OCI-LY1 (cell line): Measurements from ENCODE around the gene DLX5.
"Not testable (repeated sequence)": the region's sequence is repeated elsewhere in the genome, so short reads cannot be mapped to it uniquely, and the experiment has no call there.

Source experiments
- H2AFZ ChIP-seq: fragments of 200-600 bp; sonication (generic), shearing (Covaris generic); 2 replicates; pipeline ENCODE4 v1.6.0; 2014; ENCODE audit warnings: antibody characterized with exemption, mild to moderate bottlenecking, low read length
- H3F3A ChIP-seq: fragments of 200-600 bp; sonication (generic), shearing (Covaris generic); 2 replicates; pipeline ENCODE4 v1.6.0; 2014; ENCODE audit warnings: mild to moderate bottlenecking, antibody characterized with exemption, low read length, moderate library complexity; ENCODE audit not compliant: insufficient read depth
- H3K27ac ChIP-seq: fragments of 200-600 bp; sonication (generic); 2 replicates; pipeline ENCODE4 v1.5.1; 2014; ENCODE audit warnings: low read length, mixed run types, mild to moderate bottlenecking, low read depth; ENCODE audit not compliant: poor library complexity, severe bottlenecking
- H3K27me3 ChIP-seq: fragments of 200-600 bp; sonication (generic); 2 replicates; pipeline ENCODE4 v1.6.0; 2014; ENCODE audit warnings: antibody characterized with exemption, mild to moderate bottlenecking, low read length, moderate library complexity; ENCODE audit not compliant: insufficient read depth
- H3K36me3 ChIP-seq: fragments of 200-600 bp; sonication (generic); 2 replicates; pipeline ENCODE4 v1.6.1; 2014; ENCODE audit warnings: mild to moderate bottlenecking, antibody characterized with exemption, low read length, moderate library complexity, mixed read lengths; ENCODE audit not compliant: insufficient read depth
- H3K4me1 ChIP-seq: fragments of 200-600 bp; sonication (generic); 2 replicates; pipeline ENCODE4 v1.5.1; 2014; ENCODE audit warnings: mild to moderate bottlenecking, low read length, moderate library complexity; ENCODE audit not compliant: insufficient read depth, severe bottlenecking
- H3K4me2 ChIP-seq: fragments of 200-600 bp; sonication (generic), shearing (Covaris generic); 2 replicates; pipeline ENCODE4 v1.6.1; 2014; ENCODE audit warnings: low read length
- H3K4me3 ChIP-seq: fragments of 200-600 bp; sonication (generic); 2 replicates; pipeline ENCODE4 v1.5.1; 2014; ENCODE audit warnings: low read length, low read depth, mild to moderate bottlenecking, mixed read lengths; ENCODE audit not compliant: poor library complexity, severe bottlenecking
- H3K79me2 ChIP-seq: fragments of 200-600 bp; shearing (Covaris generic); 2 replicates; pipeline ENCODE4 v1.6.1; 2016; ENCODE audit warnings: mixed run types, low read length, mixed read lengths; ENCODE audit not compliant: insufficient read depth
- H3K9ac ChIP-seq: fragments of 200-600 bp; sonication (generic), shearing (Covaris generic); 2 replicates; pipeline ENCODE4 v1.6.1; 2014; ENCODE audit warnings: mild to moderate bottlenecking, low read length, mixed read lengths
- H3K9me2 ChIP-seq: fragments of 200-600 bp; sonication (generic), shearing (Covaris generic); 2 replicates; pipeline ENCODE4 v1.6.1; 2014; ENCODE audit warnings: low read depth, mild to moderate bottlenecking, low read length, mixed read lengths
- H3K9me3 ChIP-seq: fragments of 200-600 bp; shearing (Covaris generic); 2 replicates; pipeline ENCODE4 v1.6.1; 2014; ENCODE audit warnings: low read length, mixed read lengths
- H4K20me1 ChIP-seq: fragments of 200-600 bp; sonication (generic), shearing (Covaris generic); 2 replicates; pipeline ENCODE4 v1.6.0; 2016; ENCODE audit warnings: mild to moderate bottlenecking, low read length; ENCODE audit not compliant: insufficient read depth
- EZH2 ChIP-seq: fragments of 200-600 bp; sonication (generic), shearing (Covaris generic); IDR thresholded peaks from 2 replicates; pipeline ENCODE4 v1.8.0; 2017; ENCODE audit warnings: borderline replicate concordance, mixed run types, mild to moderate bottlenecking, antibody characterized with exemption, low read length, moderate library complexity, mixed read lengths
- TF ChIP-seq, protein P1 (sequence below): fragments of 200-600 bp; sonication (generic), shearing (Covaris generic); IDR thresholded peaks from 2 replicates; pipeline ENCODE4 v1.5.1; 2017; ENCODE audit warnings: mild to moderate bottlenecking, antibody characterized with exemption, low read length, moderate library complexity, mixed read lengths

The DLX5 gene

DNA sequence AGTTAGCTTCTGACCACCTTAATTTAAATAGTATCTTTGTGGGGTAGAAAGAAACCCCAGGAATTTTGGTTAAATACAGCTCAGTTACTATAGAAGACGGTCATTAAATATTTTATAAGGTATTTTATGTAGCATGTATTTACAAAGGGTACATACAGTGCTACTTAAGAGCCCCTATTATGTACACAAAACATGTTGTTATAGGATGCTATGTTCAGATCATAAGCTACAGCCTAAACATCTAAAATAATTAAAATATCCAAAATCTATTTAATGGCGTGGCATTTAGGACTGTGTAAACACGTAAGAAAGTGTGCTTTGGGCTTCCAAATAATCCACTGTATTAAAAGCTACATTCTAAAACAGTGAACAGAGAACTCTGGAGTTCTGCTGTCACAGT lies 39.4 kb upstream of the DLX5 start:
- Histone ChIP-seq H3K9ac (no peak overlapping the region), H3K27me3 (no peaks in the 10 kb centered on the region)
- no peak for TF ChIP-seq EZH2
- TF ChIP-seq, protein P1, sequence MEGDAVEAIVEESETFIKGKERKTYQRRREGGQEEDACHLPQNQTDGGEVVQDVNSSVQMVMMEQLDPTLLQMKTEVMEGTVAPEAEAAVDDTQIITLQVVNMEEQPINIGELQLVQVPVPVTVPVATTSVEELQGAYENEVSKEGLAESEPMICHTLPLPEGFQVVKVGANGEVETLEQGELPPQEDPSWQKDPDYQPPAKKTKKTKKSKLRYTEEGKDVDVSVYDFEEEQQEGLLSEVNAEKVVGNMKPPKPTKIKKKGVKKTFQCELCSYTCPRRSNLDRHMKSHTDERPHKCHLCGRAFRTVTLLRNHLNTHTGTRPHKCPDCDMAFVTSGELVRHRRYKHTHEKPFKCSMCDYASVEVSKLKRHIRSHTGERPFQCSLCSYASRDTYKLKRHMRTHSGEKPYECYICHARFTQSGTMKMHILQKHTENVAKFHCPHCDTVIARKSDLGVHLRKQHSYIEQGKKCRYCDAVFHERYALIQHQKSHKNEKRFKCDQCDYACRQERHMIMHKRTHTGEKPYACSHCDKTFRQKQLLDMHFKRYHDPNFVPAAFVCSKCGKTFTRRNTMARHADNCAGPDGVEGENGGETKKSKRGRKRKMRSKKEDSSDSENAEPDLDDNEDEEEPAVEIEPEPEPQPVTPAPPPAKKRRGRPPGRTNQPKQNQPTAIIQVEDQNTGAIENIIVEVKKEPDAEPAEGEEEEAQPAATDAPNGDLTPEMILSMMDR, result no peak

GRCh38 chr7:97043281-97043680 lies 18.6 kb upstream of the DLX5 start:
- TF ChIP-seq EZH2, result no peak
- TF ChIP-seq, protein P1, result no peak
- no peak overlapping the region for H3K4me3 ChIP-seq
- H3F3A ChIP-seq, result no peaks in the 10 kb centered on the region
- no peak overlapping the region for H2AFZ ChIP-seq
- no peak overlapping the region for H3K4me2 ChIP-seq
- no peaks in the 10 kb centered on the region for H3K9me2 ChIP-seq
- H3K4me1 ChIP-seq, result no peaks in the 10 kb centered on the region
- no peaks in the 10 kb centered on the region for H3K79me2 ChIP-seq
- no peaks in the 10 kb centered on the region for H4K20me1 ChIP-seq
- no peaks in the 10 kb centered on the region for H3K27me3 ChIP-seq
- no peak overlapping the region for H3K9ac ChIP-seq
- H3K9me3 ChIP-seq, result no peaks in the 10 kb centered on the region
- H3K27ac ChIP-seq, result no peak overlapping the region
- H3K36me3 ChIP-seq, result no peaks in the 10 kb centered on the region

More for the DNA sequence above, 39.4 kb upstream of the DLX5 start:
- Histone ChIP-seq H3K4me2 (no peak overlapping the region), H3K9me3 (peaks cover 3% of the 10 kb centered on the region; the same call in 1 of the 2 replicates), H2AFZ (no peak overlapping the region), H4K20me1 (no peaks in the 10 kb centered on the region), H3K4me1 (no peaks in the 10 kb centered on the region), H3K27ac (no peak overlapping the region), H3K36me3 (no peaks in the 10 kb centered on the region), H3K9me2 (no peaks in the 10 kb centered on the region), H3F3A (no peaks in the 10 kb centered on the region), H3K4me3 (no peak overlapping the region), H3K79me2 (no peaks in the 10 kb centered on the region)

DNA sequence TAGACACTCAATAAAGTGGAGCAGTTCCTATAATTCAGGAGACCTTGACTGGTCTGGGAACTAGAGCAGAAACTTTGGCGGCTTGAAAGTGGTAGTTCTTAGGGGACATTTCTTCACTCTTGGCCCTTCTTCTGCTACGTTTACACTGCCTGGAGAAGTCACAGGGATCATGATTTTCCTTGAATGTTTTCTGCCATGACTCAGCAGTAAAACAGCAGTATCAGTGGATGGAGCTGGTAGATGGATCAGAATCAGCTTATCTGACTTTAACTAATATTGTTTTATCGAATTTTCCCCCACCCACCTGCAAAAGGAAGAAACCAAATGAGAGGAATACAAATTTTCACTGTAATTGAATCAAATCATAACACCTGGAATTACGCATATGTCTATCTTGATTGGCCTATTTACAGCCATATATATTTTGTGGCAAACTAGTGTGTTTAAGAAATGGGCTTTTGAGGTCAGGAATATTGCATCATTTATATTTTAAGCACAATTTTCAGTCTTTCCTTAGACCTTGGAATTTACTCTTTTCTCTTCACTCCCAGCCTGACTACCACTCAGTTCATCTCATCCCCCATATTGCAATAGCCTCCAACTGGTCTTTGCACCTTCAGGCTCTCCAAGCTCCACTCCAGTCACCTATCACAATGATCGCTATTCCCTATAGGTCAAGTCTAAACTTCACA lies 14.9 kb upstream of the DLX5 start:
- Histone ChIP-seq H2AFZ (no peak overlapping the region), H3K27me3 (no peaks in the 10 kb centered on the region), H3K4me1 (no peaks in the 10 kb centered on the region), H3K4me2 (no peak overlapping the region), H3K27ac (no peak overlapping the region), H4K20me1 (no peaks in the 10 kb centered on the region), H3F3A (no peaks in the 10 kb centered on the region), H3K4me3 (no peak overlapping the region), H3K36me3 (no peaks in the 10 kb centered on the region), H3K9ac (no peak overlapping the region), H3K9me3 (no peaks in the 10 kb centered on the region), H3K79me2 (no peaks in the 10 kb centered on the region), H3K9me2 (no peaks in the 10 kb centered on the region)
- TF ChIP-seq EZH2, result no peak
- TF ChIP-seq, protein P1, result no peak

GRCh38 chr7:97034213-97034852 lies 9.7 kb upstream of the DLX5 start:
- H3K9me2 ChIP-seq, H3K4me2 ChIP-seq, H3K27ac ChIP-seq, H4K20me1 ChIP-seq, H3K36me3 ChIP-seq, H3K9me3 ChIP-seq, H3K4me1 ChIP-seq, H3F3A ChIP-seq, H3K79me2 ChIP-seq, H3K9ac ChIP-seq, H2AFZ ChIP-seq, H3K27me3 ChIP-seq, H3K4me3 ChIP-seq: not testable (repeated sequence)
